ENCODE results near the gene EPHA2.

The EPHA2 gene

DNA sequence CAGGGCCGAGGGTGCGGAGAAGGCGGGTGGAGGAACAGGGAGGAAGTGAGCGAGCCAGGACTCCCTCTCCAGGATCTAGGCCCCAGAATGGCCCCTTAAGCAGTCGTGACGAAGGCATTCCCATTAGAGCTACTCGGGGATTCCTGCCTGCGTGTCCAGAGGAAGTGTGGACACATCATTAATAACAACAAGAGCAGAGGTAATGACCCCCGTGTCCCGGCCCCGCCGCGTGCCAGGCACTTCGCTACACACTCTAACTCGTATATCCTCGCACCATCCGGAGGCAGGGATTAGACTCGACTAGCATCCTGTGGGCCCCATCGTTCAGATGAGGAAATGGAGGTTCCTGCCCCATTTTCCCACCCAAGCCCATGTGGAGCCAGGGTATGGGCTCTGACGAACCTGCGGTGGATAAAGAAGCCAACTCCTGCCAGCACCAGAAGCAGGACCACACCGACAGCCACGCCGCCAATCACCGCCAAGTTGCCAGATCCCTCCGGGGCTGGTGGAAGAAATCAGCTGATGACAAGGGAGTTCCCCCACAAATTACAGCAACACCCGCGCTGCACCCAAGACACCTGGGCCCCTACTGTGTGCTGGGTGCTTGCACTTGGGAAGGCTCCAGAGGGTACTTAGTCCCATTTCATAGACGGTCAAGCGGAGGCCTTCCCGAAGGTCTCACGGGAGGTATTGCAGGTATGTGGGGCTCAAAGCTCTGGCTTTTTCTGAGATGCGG, 21.6 kb downstream of the EPHA2 start:
- Histone ChIP-seq H3K27ac (ENCODE audit: insufficient read depth, low read depth, low read length, poor library complexity, severe bottlenecking) (no peak overlapping the region), H3K27me3 (ENCODE audit: control insufficient read depth, insufficient read depth, low read length, poor library complexity, severe bottlenecking) (no peaks in the 10 kb centered on the region), H3K36me3 (ENCODE audit: control insufficient read depth, insufficient read depth, low read length) (peaks cover 40% of the 10 kb centered on the region), H3K9me3 (ENCODE audit: control insufficient read depth, low read length) (no peaks in the 10 kb centered on the region), H3K4me1 (ENCODE audit: control insufficient read depth, insufficient read depth, low read length) (peaks cover 3% of the 10 kb centered on the region), H3K4me3 (ENCODE audit: insufficient read depth, low read depth, low read length) (no peak overlapping the region)
- WGBS, 2 experiments: 95% methylated on average over 33 of the region's 33 CpGs

DNA sequence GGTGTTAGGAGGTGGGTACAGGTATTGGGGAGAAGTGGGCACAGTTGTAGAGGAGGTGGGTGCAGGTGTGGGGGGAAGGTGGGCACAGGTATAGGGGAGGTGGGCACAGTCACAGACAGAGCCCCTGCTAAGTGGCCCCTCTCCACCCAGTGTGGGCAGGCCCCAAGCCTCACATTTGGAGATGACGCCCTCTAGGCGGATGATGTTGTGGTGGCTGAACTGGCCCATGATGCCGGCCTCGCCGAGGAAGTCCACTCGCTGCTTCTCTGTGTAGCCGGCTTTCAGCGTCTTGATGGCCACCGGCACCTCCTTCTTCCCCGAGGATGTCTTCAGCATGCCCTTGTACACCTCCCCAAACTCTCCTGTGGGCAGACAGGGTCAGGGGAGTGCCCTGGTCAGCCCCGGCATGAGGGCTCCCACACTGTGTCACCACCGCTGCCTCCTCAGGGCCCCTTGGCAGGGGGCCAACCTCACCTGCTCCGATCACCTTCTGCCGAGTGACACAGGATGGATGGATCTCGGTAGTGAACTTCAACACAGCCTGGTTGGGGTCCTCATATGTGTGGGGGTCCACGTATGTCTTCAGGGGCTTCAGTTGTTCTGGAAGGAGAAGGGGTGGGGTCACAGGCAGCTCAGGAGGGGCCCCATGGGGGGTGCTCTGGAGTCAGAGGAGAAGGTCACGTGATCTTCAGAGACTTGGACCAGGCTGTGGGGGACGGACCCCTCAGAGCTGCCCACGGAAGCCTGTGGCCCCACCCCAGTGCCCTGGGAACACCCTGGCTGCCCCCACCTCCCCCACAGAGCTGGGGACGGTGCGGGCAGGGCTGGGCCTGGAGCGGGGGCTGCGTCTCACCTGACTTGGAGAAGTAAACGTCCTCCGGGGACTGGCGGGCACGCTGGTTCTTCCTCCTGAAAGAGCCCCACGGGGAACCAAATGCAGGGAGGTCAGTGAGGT, 22.6 kb downstream of the EPHA2 start:
- H3K9me3 ChIP-seq (ENCODE audit: control insufficient read depth, low read length): no peaks in the 10 kb centered on the region
- no peaks in the 10 kb centered on the region for H3K27me3 ChIP-seq (ENCODE audit: control insufficient read depth, insufficient read depth, low read length, poor library complexity, severe bottlenecking)
- H3K4me3 ChIP-seq (ENCODE audit: insufficient read depth, low read depth, low read length): no peak overlapping the region
- no peaks in the 10 kb centered on the region for H3K4me1 ChIP-seq (ENCODE audit: control insufficient read depth, insufficient read depth, low read length)
- H3K36me3 ChIP-seq (ENCODE audit: control insufficient read depth, insufficient read depth, low read length): peaks cover 49% of the 10 kb centered on the region
- 94% methylated on average over 28 of the region's 28 CpGs for WGBS, 2 experiments
- H3K27ac ChIP-seq (ENCODE audit: insufficient read depth, low read depth, low read length, poor library complexity, severe bottlenecking): no peak overlapping the region

DNA sequence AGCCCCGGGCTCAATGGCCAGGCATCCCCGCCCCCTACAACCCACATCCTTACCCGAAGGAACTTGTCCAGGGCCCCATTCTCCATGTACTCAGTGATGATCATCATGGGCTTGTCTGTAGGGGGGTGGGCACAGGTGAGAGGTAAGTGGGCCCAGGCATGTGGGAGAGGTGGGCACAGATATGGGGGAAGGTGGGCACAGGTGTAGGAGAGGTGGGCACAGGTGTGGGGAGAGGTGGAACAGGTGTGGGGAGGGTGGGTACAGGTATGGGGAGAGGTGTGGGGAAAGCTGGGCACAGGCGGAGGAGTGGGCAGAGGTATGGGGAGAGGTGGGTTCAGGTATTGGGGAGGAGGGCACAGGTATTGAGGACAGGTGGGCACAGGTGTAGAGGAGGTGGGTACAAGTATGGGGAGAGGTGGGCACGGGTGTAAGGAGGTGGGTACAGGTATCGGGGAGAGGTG, 23.5 kb downstream of the EPHA2 start:
- peaks cover 49% of the 10 kb centered on the region for H3K36me3 ChIP-seq (ENCODE audit: control insufficient read depth, insufficient read depth, low read length)
- H3K4me3 ChIP-seq (ENCODE audit: insufficient read depth, low read depth, low read length): no peak overlapping the region
- WGBS, 2 experiments: 95 to 96% methylated on average over 6 of the region's 6 CpGs
- H3K9me3 ChIP-seq (ENCODE audit: control insufficient read depth, low read length): no peaks in the 10 kb centered on the region
- H3K27me3 ChIP-seq (ENCODE audit: control insufficient read depth, insufficient read depth, low read length, poor library complexity, severe bottlenecking): no peaks in the 10 kb centered on the region
- no peaks in the 10 kb centered on the region for H3K4me1 ChIP-seq (ENCODE audit: control insufficient read depth, insufficient read depth, low read length)
- no peak overlapping the region for H3K27ac ChIP-seq (ENCODE audit: insufficient read depth, low read depth, low read length, poor library complexity, severe bottlenecking)

DNA sequence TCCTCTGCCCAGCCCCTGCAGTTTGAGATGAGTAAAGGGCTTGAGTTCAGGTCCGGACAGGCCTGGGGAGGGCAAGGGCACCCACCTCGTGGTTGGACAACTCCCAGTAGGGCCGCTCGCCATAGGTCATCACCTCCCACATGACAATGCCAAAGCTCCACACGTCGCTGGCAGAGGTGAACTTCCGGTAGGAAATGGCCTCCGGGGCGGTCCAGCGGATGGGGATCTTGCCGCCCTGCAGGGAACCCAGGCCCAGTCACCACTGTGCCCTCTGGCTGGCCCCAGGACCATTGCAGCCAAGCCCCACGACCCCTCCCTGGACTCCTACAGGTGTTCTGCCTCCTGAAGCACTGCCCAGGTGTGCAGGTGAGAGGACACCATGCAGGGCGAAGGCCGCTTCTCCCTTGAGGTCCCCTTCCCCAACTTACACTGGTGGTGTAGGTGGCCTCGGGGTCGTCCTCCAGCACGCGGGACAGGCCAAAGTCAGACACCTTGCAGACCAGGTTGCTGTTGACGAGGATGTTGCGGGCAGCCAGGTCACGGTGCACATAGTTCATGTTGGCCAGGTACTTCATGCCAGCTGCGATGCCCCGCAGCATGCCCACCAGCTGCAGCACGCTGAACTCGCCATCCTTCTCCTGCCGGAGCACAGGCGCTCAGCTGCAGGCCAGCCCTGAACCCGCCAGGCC, 24.1 kb downstream of the EPHA2 start:
- Histone ChIP-seq H3K36me3 (ENCODE audit: control insufficient read depth, insufficient read depth, low read length) (peaks cover 49% of the 10 kb centered on the region), H3K9me3 (ENCODE audit: control insufficient read depth, low read length) (no peaks in the 10 kb centered on the region), H3K27ac (ENCODE audit: insufficient read depth, low read depth, low read length, poor library complexity, severe bottlenecking) (no peak overlapping the region), H3K4me1 (ENCODE audit: control insufficient read depth, insufficient read depth, low read length) (no peaks in the 10 kb centered on the region), H3K4me3 (ENCODE audit: insufficient read depth, low read depth, low read length) (no peak overlapping the region), H3K27me3 (ENCODE audit: control insufficient read depth, insufficient read depth, low read length, poor library complexity, severe bottlenecking) (no peaks in the 10 kb centered on the region)
- 96% methylated on average over 28 of the region's 28 CpGs for WGBS, 2 experiments

DNA sequence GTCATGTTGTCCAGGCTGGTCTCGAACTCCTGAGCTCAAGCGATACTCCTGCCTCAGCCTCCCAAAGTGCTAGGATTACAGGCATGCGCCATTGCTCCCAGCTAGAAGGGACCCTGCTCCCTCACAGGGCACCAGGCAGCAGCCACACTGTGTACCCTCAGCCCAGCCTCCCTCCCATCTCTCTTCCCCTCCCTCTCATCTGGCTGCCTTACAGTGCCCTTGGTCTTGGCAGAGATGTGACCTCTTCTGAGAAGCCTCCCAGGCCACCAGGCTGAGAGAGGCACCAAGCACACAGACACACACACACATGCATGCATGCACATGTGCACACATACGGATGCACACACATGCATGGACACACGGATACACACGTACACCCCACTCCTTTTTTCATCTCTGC, 25.0 kb downstream of the EPHA2 start:
- 95 to 96% methylated on average over 6 of the region's 6 CpGs for WGBS, 2 experiments
- H3K4me1 ChIP-seq (ENCODE audit: control insufficient read depth, insufficient read depth, low read length): no peaks in the 10 kb centered on the region
- no peak overlapping the region for H3K27ac ChIP-seq (ENCODE audit: insufficient read depth, low read depth, low read length, poor library complexity, severe bottlenecking)
- no peaks in the 10 kb centered on the region for H3K27me3 ChIP-seq (ENCODE audit: control insufficient read depth, insufficient read depth, low read length, poor library complexity, severe bottlenecking)
- H3K36me3 ChIP-seq (ENCODE audit: control insufficient read depth, insufficient read depth, low read length): peaks cover 49% of the 10 kb centered on the region
- no peak overlapping the region for H3K4me3 ChIP-seq (ENCODE audit: insufficient read depth, low read depth, low read length)
- H3K9me3 ChIP-seq (ENCODE audit: control insufficient read depth, low read length): no peaks in the 10 kb centered on the region

DNA sequence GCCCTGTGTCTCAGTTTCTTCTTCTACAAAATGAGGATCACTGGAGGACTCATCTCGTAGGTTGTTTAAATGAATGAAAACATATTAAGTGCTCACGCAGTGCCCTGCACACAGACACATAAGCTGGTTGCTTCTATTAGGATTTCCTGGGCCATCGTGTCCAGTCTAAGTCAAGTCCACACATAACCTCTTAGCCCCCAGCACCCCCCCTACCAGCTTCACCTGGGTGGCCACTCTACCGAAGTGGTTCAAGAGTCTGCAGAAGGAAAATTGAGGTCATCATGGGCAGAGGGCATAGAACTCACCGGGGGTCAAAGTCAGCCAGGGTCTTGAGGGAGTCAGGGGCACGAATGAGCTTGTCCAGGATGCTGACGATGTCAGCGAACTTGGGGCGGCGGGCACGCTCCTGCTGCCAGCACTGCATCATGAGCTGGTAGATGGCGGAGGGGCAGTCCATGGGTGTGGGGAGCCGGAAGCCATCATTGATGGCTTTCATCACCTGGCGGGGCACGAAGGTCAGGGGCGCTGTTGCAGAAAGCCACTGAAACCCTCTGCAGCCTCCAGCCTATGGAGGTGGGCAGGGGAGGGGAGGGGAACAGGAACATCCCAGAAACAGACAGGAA, 25.8 kb downstream of the EPHA2 start:
- no peak overlapping the region for H3K4me3 ChIP-seq (ENCODE audit: insufficient read depth, low read depth, low read length)
- H3K4me1 ChIP-seq (ENCODE audit: control insufficient read depth, insufficient read depth, low read length): no peaks in the 10 kb centered on the region
- WGBS, 2 experiments: 97 to 98% methylated on average over 16 of the region's 16 CpGs
- peaks cover 43% of the 10 kb centered on the region for H3K36me3 ChIP-seq (ENCODE audit: control insufficient read depth, insufficient read depth, low read length)
- no peak overlapping the region for H3K27ac ChIP-seq (ENCODE audit: insufficient read depth, low read depth, low read length, poor library complexity, severe bottlenecking)
- no peaks in the 10 kb centered on the region for H3K27me3 ChIP-seq (ENCODE audit: control insufficient read depth, insufficient read depth, low read length, poor library complexity, severe bottlenecking)
- H3K9me3 ChIP-seq (ENCODE audit: control insufficient read depth, low read length): no peaks in the 10 kb centered on the region

DNA sequence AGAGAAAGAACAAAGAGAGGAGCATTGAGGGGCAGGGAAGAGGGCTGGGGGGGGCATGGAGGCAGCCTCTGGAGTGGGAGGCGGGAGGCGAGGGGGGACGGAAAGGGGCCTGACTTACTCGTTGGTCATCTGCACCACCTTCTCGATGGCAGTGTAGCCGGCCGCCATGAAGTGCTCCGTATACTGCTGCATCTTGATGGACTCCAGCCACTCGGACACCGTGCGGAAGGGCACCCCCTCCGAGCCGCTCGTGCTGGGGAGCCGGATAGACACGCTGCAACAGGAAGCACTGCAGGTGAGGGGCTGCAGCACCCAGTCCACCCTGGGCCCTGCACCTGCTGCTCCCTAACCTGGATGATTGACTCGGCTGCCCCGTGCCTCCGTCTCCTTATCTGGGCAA, 26.6 kb downstream of the EPHA2 start:
- Histone ChIP-seq H3K27me3 (ENCODE audit: control insufficient read depth, insufficient read depth, low read length, poor library complexity, severe bottlenecking) (no peaks in the 10 kb centered on the region), H3K4me3 (ENCODE audit: insufficient read depth, low read depth, low read length) (no peak overlapping the region)
- 95 to 96% methylated on average over 19 of the region's 19 CpGs for WGBS, 2 experiments

DNA sequence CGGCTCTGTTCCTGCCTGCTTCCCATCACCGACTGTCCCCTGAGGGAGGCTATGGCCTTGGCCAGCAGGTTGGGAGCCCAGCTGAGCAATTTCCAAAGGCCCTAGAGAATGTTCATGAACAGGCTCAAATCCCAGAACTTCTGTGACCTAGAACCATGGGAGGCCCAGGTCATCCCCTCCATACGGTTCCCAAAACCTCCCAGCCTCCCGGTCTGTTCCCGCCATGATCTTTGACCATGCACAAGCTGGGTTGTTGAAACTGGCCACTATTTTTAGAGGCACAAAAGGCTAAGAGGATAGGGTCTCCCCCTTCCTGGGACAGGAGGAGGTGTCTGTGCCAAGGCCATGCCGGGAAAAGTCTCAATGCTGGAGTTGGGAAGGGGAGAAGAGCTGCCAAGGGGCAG, 27.5 kb downstream of the EPHA2 start:
- 75 to 78% methylated on average over 6 of the region's 6 CpGs for WGBS, 2 experiments
- Histone ChIP-seq H3K4me3 (ENCODE audit: insufficient read depth, low read depth, low read length) (no peak overlapping the region), H3K9me3 (ENCODE audit: control insufficient read depth, low read length) (no peaks in the 10 kb centered on the region), H3K4me1 (ENCODE audit: control insufficient read depth, insufficient read depth, low read length) (no peaks in the 10 kb centered on the region), H3K27me3 (ENCODE audit: control insufficient read depth, insufficient read depth, low read length, poor library complexity, severe bottlenecking) (no peaks in the 10 kb centered on the region), H3K36me3 (ENCODE audit: control insufficient read depth, insufficient read depth, low read length) (peaks cover 30% of the 10 kb centered on the region), H3K27ac (ENCODE audit: insufficient read depth, low read depth, low read length, poor library complexity, severe bottlenecking) (no peak overlapping the region)

More for the DNA sequence above, 26.6 kb downstream of the EPHA2 start:
- Histone ChIP-seq H3K27ac (ENCODE audit: insufficient read depth, low read depth, low read length, poor library complexity, severe bottlenecking) (no peak overlapping the region), H3K9me3 (ENCODE audit: control insufficient read depth, low read length) (no peaks in the 10 kb centered on the region), H3K4me1 (ENCODE audit: control insufficient read depth, insufficient read depth, low read length) (no peaks in the 10 kb centered on the region), H3K36me3 (ENCODE audit: control insufficient read depth, insufficient read depth, low read length) (peaks cover 37% of the 10 kb centered on the region)

DNA sequence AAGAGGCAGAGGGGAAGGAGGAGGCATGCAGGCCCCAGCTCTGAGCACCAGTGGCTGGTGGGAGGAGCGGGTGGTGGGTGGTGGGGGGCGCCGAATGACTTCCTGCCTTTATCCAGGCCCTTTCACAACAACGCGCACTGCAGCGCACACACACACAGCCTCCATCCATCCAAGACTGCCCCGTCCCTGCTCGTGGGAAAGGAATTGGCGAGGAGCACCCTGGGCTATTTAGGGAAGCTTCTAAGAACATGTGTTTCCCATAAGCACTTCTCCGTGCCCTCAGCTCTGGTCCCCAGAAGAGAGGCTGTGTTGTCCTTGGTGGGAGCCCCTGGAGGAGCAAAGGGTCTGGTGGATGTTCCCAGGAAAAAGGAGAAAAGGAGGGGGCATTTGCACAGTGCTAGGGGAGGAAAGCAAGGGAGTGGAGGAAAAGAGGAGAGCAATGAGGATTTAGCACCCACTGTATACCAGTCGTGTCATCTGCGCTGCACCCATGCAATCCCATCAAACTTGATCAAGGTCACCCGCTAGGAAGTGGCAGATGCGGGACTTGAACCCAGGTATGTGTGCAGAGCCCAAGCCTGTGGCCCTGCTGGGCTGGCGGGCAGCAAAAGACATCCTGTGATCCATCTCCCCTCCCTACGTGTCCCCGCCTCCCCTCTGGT, 28.1 kb downstream of the EPHA2 start:
- peaks cover under 1% of the 10 kb centered on the region for H3K4me1 ChIP-seq (ENCODE audit: control insufficient read depth, insufficient read depth, low read length)
- H3K9me3 ChIP-seq (ENCODE audit: control insufficient read depth, low read length): no peaks in the 10 kb centered on the region
- H3K27me3 ChIP-seq (ENCODE audit: control insufficient read depth, insufficient read depth, low read length, poor library complexity, severe bottlenecking): no peaks in the 10 kb centered on the region
- H3K36me3 ChIP-seq (ENCODE audit: control insufficient read depth, insufficient read depth, low read length): peaks cover 25% of the 10 kb centered on the region
- no peak overlapping the region for H3K27ac ChIP-seq (ENCODE audit: insufficient read depth, low read depth, low read length, poor library complexity, severe bottlenecking)
- 94 to 95% methylated on average over 17 of the region's 17 CpGs for WGBS, 2 experiments
- no peak overlapping the region for H3K4me3 ChIP-seq (ENCODE audit: insufficient read depth, low read depth, low read length)

All from ectodermal cell (in vitro differentiated cells).